ENCODE data around the gene FBL. TPM values are rescaled to one million over a fixed set of nuclear protein-coding genes. Genes with fewer than 3 reads are reported as not detected.

Gene FBL
- total and polyA plus RNA-seq, 2 of the 4 experiments (the other 2 are of a cell fraction): 259 to 446 TPM

Small RNA genes within 50 kb of the gene (microRNA-seq; reads per million reads assigned to microRNA genes)
- 0 reads per million in 2 experiments for gene MIR6719 (ENCODE audit: insufficient read depth in 1 of 2, insufficient read length in 1 of 2, unreplicated experiment in 1 of 2)

Small RNA genes within 50 kb of the gene (small RNA-seq; reads per million reads assigned to genes)
- 0 reads per million in 5 experiments for gene MIR6719

Other genes starting within 250 kb of the FBL start
- gene LGALS13, start 243.9 kb downstream of the FBL start, total RNA-seq (2012; rRNA removed): not detected in 2 replicates
- gene LGALS13, start 243.9 kb downstream of the FBL start, polyA plus RNA-seq (2012; rRNA removed): not detected in 2 replicates
- gene LGALS16, start 190.5 kb downstream of the FBL start, total RNA-seq (2012; rRNA removed): not detected in 2 replicates
- not detected in 2 replicates for gene LGALS16, start 190.5 kb downstream of the FBL start, polyA plus RNA-seq (2012; rRNA removed)
- gene LGALS14, start 141.9 kb downstream of the FBL start, total RNA-seq (2012; rRNA removed): not detected in 2 replicates
- gene LGALS14, start 141.9 kb downstream of the FBL start, polyA plus RNA-seq (2012; rRNA removed): not detected in 2 replicates
- not detected in 2 replicates for gene CLC, start 108.3 kb downstream of the FBL start, total RNA-seq (2012; rRNA removed)
- not detected in 2 replicates for gene CLC, start 108.3 kb downstream of the FBL start, polyA plus RNA-seq (2012; rRNA removed)
- gene LEUTX, start 67.5 kb downstream of the FBL start, total RNA-seq (2012; rRNA removed): not detected in 2 replicates
- gene LEUTX, start 67.5 kb downstream of the FBL start, polyA plus RNA-seq (2012; rRNA removed): not detected in 2 replicates
- gene DYRK1B, start 12.2 kb downstream of the FBL start, total RNA-seq (2012; rRNA removed): 2.7 and 3.6 TPM in 2 replicates
- gene DYRK1B, start 12.2 kb downstream of the FBL start, polyA plus RNA-seq (2012; rRNA removed): 10.2 and 11.4 TPM in 2 replicates
- gene FCGBP, start 88.3 kb upstream of the FBL start, total RNA-seq (2012; rRNA removed): under 0.01 TPM in 1 of 2 replicates, not detected in the other
- gene FCGBP, start 88.3 kb upstream of the FBL start, polyA plus RNA-seq (2012; rRNA removed): 0.03 TPM in 2 replicates
- 213 and 216 TPM in 2 replicates for gene PSMC4, start 124.8 kb upstream of the FBL start, total RNA-seq (2012; rRNA removed)
- gene PSMC4, start 124.8 kb upstream of the FBL start, polyA plus RNA-seq (2012; rRNA removed): 148 and 158 TPM in 2 replicates
- 5.8 and 6.5 TPM in 2 replicates for gene ZNF546, start 150.7 kb upstream of the FBL start, total RNA-seq (2012; rRNA removed)
- gene ZNF546, start 150.7 kb upstream of the FBL start, polyA plus RNA-seq (2012; rRNA removed): 0.57 and 1.6 TPM in 2 replicates
- 14.7 and 19.9 TPM in 2 replicates for gene ZNF780B, start 209.9 kb upstream of the FBL start, total RNA-seq (2012; rRNA removed)
- gene ZNF780B, start 209.9 kb upstream of the FBL start, polyA plus RNA-seq (2012; rRNA removed): 3.7 and 4.6 TPM in 2 replicates
- gene ZNF780A, start 244.6 kb upstream of the FBL start, total RNA-seq (2012; rRNA removed): 17.0 and 25.3 TPM in 2 replicates
- gene ZNF780A, start 244.6 kb upstream of the FBL start, polyA plus RNA-seq (2012; rRNA removed): 5.9 and 6.2 TPM in 2 replicates